Activated naive CD8-positive, alpha-beta T cell treated with anti-CD3 and anti-CD28 coated beads, Interleukin-2, amount 50 U/mL, for 24 hours (primary cell): ENCODE data around the gene MRPL1.
"Not testable (repeated sequence)": the region's sequence is repeated elsewhere in the genome, so short reads cannot be mapped to it uniquely, and the experiment has no call there.

Source experiments
- ATAC-seq: fragments of 150-1000 bp; cut with Tn5 transposase; one replicate; pipeline ENCODE4 v1.10.0; 2021
- DNase-seq: peaks from one replicate; pipeline ENCODE4 v3.0.0; 2021
- H3K27ac Mint-ChIP-seq: one replicate; pipeline ENCODE4 v1.8.0; 2021; ENCODE audit warnings: mild to moderate bottlenecking, mixed read lengths
- H3K27me3 Mint-ChIP-seq: one replicate; pipeline ENCODE4 v1.8.0; 2021; ENCODE audit warnings: mixed read lengths
- H3K36me3 Mint-ChIP-seq: one replicate; pipeline ENCODE4 v1.8.0; 2021; ENCODE audit warnings: low read depth, mixed read lengths
- H3K4me1 Mint-ChIP-seq: one replicate; pipeline ENCODE4 v1.8.0; 2021; ENCODE audit warnings: mixed read lengths
- H3K4me3 Mint-ChIP-seq: one replicate; pipeline ENCODE4 v1.8.0; 2021; ENCODE audit warnings: mild to moderate bottlenecking, moderate library complexity, mixed read lengths
- H3K9me3 Mint-ChIP-seq: one replicate; pipeline ENCODE4 v1.8.0; 2021; ENCODE audit warnings: mixed read lengths

MRPL1 gene

GRCh38 chr4:77833126-77833724 is 29.4 kb upstream of the MRPL1 start:
- Mint-ChIP-seq H3K4me3 (no peak overlapping the region), H3K4me1 (peaks cover 32% of the 10 kb centered on the region), H3K9me3 (peaks cover 3% of the 10 kb centered on the region), H3K27ac (peak overlapping the region; percentile 25), H3K36me3 (no peaks in the 10 kb centered on the region), H3K27me3 (no peaks in the 10 kb centered on the region)
- ATAC-seq (no peak), DNase-seq (no peak)

GRCh38 chr4:77834403-77834802 is 28.2 kb upstream of the MRPL1 start:
- Mint-ChIP-seq H3K27ac (no peak overlapping the region), H3K9me3 (peaks cover 3% of the 10 kb centered on the region), H3K4me1 (peaks cover 25% of the 10 kb centered on the region), H3K36me3 (no peaks in the 10 kb centered on the region), H3K27me3 (no peaks in the 10 kb centered on the region), H3K4me3 (no peak overlapping the region)
- DNase-seq (no peak), ATAC-seq (peak; percentile 69)

GRCh38 chr4:77843628-77844027 is 19.0 kb upstream of the MRPL1 start:
- no peaks in the 10 kb centered on the region for H3K36me3 Mint-ChIP-seq
- H3K27ac Mint-ChIP-seq: peak overlapping the region; percentile 81
- peak overlapping the region; percentile 10 for H3K4me3 Mint-ChIP-seq
- no peaks in the 10 kb centered on the region for H3K27me3 Mint-ChIP-seq
- ATAC-seq (peak; percentile 95), DNase-seq (no peak)
- no peaks in the 10 kb centered on the region for H3K9me3 Mint-ChIP-seq
- peaks cover 28% of the 10 kb centered on the region for H3K4me1 Mint-ChIP-seq

GRCh38 chr4:77844363-77844762 is 18.3 kb upstream of the MRPL1 start:
- no peak for ATAC-seq
- no peak overlapping the region for H3K4me3 Mint-ChIP-seq
- no peak for DNase-seq
- H3K27me3 Mint-ChIP-seq: no peaks in the 10 kb centered on the region
- no peaks in the 10 kb centered on the region for H3K9me3 Mint-ChIP-seq
- H3K4me1 Mint-ChIP-seq: peaks cover 28% of the 10 kb centered on the region
- peak overlapping the region; percentile 81 for H3K27ac Mint-ChIP-seq
- H3K36me3 Mint-ChIP-seq: no peaks in the 10 kb centered on the region

- Mint-ChIP-seq H3K27ac (no peak overlapping the region), H3K9me3 (no peaks in the 10 kb centered on the region), H3K36me3 (no peaks in the 10 kb centered on the region), H3K4me3 (no peak overlapping the region), H3K27me3 (no peaks in the 10 kb centered on the region), H3K4me1 (peaks cover 28% of the 10 kb centered on the region)
- ATAC-seq (no peak), DNase-seq (no peak)
Observed at GRCh38 chr4:77845400-77845799, 17.2 kb upstream of the MRPL1 start.

GRCh38 chr4:77845929-77846328 is 16.7 kb upstream of the MRPL1 start:
- H3K9me3 Mint-ChIP-seq: no peaks in the 10 kb centered on the region
- ATAC-seq (no peak), DNase-seq (no peak)
- no peaks in the 10 kb centered on the region for H3K36me3 Mint-ChIP-seq
- H3K27me3 Mint-ChIP-seq: no peaks in the 10 kb centered on the region
- no peak overlapping the region for H3K4me3 Mint-ChIP-seq
- peaks cover 28% of the 10 kb centered on the region for H3K4me1 Mint-ChIP-seq
- no peak overlapping the region for H3K27ac Mint-ChIP-seq

GRCh38 chr4:77848508-77848907 is 14.1 kb upstream of the MRPL1 start:
- Mint-ChIP-seq H3K9me3 (no peaks in the 10 kb centered on the region), H3K27me3 (no peaks in the 10 kb centered on the region), H3K27ac (no peak overlapping the region), H3K36me3 (no peaks in the 10 kb centered on the region), H3K4me3 (no peak overlapping the region), H3K4me1 (peaks cover 44% of the 10 kb centered on the region)
- ATAC-seq: no peak
- no peak for DNase-seq

- H3K4me1 Mint-ChIP-seq: peaks cover 44% of the 10 kb centered on the region
- no peak overlapping the region for H3K27ac Mint-ChIP-seq
- no peaks in the 10 kb centered on the region for H3K27me3 Mint-ChIP-seq
- no peaks in the 10 kb centered on the region for H3K36me3 Mint-ChIP-seq
- H3K4me3 Mint-ChIP-seq: no peak overlapping the region
- no peaks in the 10 kb centered on the region for H3K9me3 Mint-ChIP-seq
- no peak for ATAC-seq
- no peak for DNase-seq
Observed at GRCh38 chr4:77849278-77849965, 13.2 kb upstream of the MRPL1 start.

GRCh38 chr4:77852892-77853495 is 9.6 kb upstream of the MRPL1 start:
- Mint-ChIP-seq H3K27me3 (no peaks in the 10 kb centered on the region), H3K27ac (peak overlapping the region; percentile 95), H3K4me1 (peaks cover 63% of the 10 kb centered on the region), H3K36me3 (no peaks in the 10 kb centered on the region), H3K4me3 (peak overlapping the region; percentile 72), H3K9me3 (no peaks in the 10 kb centered on the region)
- DNase-seq: peak; percentile 70
- peak; percentile 93 for ATAC-seq

- peak overlapping the region; percentile 95 for H3K27ac Mint-ChIP-seq
- no peaks in the 10 kb centered on the region for H3K9me3 Mint-ChIP-seq
- H3K36me3 Mint-ChIP-seq: no peaks in the 10 kb centered on the region
- peak overlapping the region; percentile 72 for H3K4me3 Mint-ChIP-seq
- DNase-seq (no peak), ATAC-seq (peak; percentile 71)
- no peaks in the 10 kb centered on the region for H3K27me3 Mint-ChIP-seq
- H3K4me1 Mint-ChIP-seq: peaks cover 76% of the 10 kb centered on the region
Observed at GRCh38 chr4:77854431-77855111, 8.1 kb upstream of the MRPL1 start.

GRCh38 chr4:77856152-77856551 is 6.5 kb upstream of the MRPL1 start:
- Mint-ChIP-seq H3K9me3 (no peaks in the 10 kb centered on the region), H3K27me3 (no peaks in the 10 kb centered on the region), H3K27ac (peak overlapping the region; percentile 80), H3K4me1 (peaks cover 89% of the 10 kb centered on the region), H3K36me3 (no peaks in the 10 kb centered on the region), H3K4me3 (peak overlapping the region; percentile 71)
- DNase-seq (no peak), ATAC-seq (no peak)

GRCh38 chr4:77859256-77859655 is 3.4 kb upstream of the MRPL1 start:
- H3K4me3 Mint-ChIP-seq: no peak overlapping the region
- H3K27ac Mint-ChIP-seq: peak overlapping the region; percentile 38
- peaks cover 82% of the 10 kb centered on the region for H3K4me1 Mint-ChIP-seq
- H3K36me3 Mint-ChIP-seq: peaks cover 6% of the 10 kb centered on the region
- ATAC-seq (no peak), DNase-seq (no peak)
- peaks cover 3% of the 10 kb centered on the region for H3K27me3 Mint-ChIP-seq
- H3K9me3 Mint-ChIP-seq: no peaks in the 10 kb centered on the region

GRCh38 chr4:77861495-77861894 is 1.1 kb upstream of the MRPL1 start:
- no peak for DNase-seq
- peak; percentile 60 for ATAC-seq
- H3K9me3 Mint-ChIP-seq: no peaks in the 10 kb centered on the region

GRCh38 chr4:77863341-77863740 is 711 bp downstream of the MRPL1 start:
- ATAC-seq, DNase-seq, H3K9me3 Mint-ChIP-seq, H3K27me3 Mint-ChIP-seq: not testable (repeated sequence)
- peaks cover 30% of the 10 kb centered on the region for H3K36me3 Mint-ChIP-seq
- peaks cover 65% of the 10 kb centered on the region for H3K4me1 Mint-ChIP-seq
- H3K4me3 Mint-ChIP-seq: peak overlapping the region; percentile 95
- peak overlapping the region; percentile 100 for H3K27ac Mint-ChIP-seq

More at GRCh38 chr4:77861495-77861894, 1.1 kb upstream of the MRPL1 start:
- Mint-ChIP-seq H3K27me3 (peaks cover 3% of the 10 kb centered on the region), H3K27ac (peak overlapping the region; percentile 100), H3K36me3 (peaks cover 21% of the 10 kb centered on the region), H3K4me1 (peaks cover 75% of the 10 kb centered on the region), H3K4me3 (peak overlapping the region; percentile 95)

- peaks cover 63% of the 10 kb centered on the region for H3K4me1 Mint-ChIP-seq
- H3K9me3 Mint-ChIP-seq: no peaks in the 10 kb centered on the region
- peaks cover 38% of the 10 kb centered on the region for H3K36me3 Mint-ChIP-seq
- DNase-seq (no peak), ATAC-seq (no peak)
- peak overlapping the region; percentile 38 for H3K27ac Mint-ChIP-seq
- peak overlapping the region; percentile 48 for H3K4me3 Mint-ChIP-seq
- H3K27me3 Mint-ChIP-seq: peaks cover 3% of the 10 kb centered on the region
Observed at GRCh38 chr4:77865259-77865658, 2.6 kb downstream of the MRPL1 start.
